Subcutaneous preadipocyte (primary cell): ENCODE measurements around the gene POLR2M. TPM values are rescaled to one million over a fixed set of nuclear protein-coding genes. Genes with fewer than 3 reads are reported as not detected.

Experiments used
- total RNA-seq: library from RNA; depleted of rRNA; stranded (reverse); fragments of >200 nt; gene quantifications from 2 replicates; pipeline ENCODE4 v1.2.3, GENCODE V29; 2012

The POLR2M gene
- total RNA-seq: 196 and 333 TPM in 2 replicates

DNA sequence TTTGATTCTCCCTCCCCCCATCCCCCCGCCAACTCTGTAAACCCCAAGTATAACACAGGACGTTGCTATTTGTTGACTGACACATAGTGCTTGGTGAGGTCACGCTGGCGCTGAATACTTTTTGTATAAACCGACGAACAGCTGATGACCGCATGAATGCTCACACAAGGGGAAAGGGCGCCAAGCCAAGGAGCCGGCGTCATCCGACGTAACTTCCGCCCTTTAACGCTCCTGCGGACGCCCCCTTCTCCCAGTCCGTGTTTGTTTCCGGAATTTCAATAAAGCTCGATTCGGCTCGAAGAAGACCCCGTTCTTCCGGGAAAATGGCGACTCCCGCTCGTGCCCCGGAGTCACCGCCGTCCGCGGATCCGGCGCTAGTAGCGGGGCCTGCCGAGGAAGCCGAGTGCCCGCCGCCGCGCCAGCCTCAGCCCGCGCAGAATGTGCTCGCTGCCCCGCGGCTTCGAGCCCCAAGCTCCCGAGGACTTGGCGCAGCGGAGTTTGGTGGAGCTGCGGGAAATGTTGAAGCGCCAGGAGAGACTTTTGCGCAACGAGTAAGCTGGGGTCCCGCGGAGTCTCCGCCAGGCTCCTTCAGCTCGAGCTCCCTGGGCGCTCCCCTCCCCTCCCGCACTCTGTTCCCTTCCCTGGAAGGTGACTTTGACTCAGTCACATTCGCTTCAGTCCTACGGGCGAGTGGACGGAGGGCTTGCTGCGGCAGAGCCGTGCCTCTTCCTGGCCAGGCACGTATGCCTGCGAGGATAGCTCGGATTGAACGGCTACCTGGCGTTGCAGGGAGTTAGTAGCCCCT lies at the start of gene POLR2M:
TSS of gene POLR2M (plus strand) at position 310 of the 805 bp plus-strand sequence. CDS start at position 439, 129 bp downstream.

Other genes starting within 250 kb of the POLR2M start
- under 0.01 and 0.59 TPM in 2 replicates for gene MYZAP, start 114.8 kb upstream of the POLR2M start, total RNA-seq